ELF-1 (cell line): ENCODE results near the gene ARHGAP31.

Experiments used
- DNase-seq: peaks from one replicate; pipeline ENCODE4 v3.0.0-alpha.2; 2016; ENCODE audit warnings: low read depth, low spot score

Gene ARHGAP31

GRCh38 chr3:119437691-119438258, 143.6 kb downstream of the ARHGAP31 start:
- DNase-seq, result no peak

GRCh38 chr3:119443179-119443578, 149.0 kb downstream of the ARHGAP31 start:
- DNase-seq, result no peak

DNA sequence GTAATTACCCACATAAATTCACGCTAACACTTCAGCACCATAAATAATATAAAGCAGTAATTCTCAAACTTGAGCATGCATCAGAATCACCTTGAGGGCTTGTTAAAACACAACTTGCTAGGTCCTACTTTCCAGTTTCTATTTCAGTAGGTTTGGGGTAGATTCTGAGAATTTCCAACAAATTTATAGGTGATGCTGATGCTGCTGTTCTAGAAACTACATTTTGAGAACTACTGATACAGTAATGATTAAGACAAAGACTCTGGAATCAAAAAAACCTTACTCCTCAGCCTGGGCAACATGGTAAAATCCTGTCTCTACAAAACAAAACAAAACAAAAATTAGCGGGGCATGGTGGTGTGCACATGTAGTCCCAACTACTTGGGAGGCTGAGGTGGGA, 150.4 kb downstream of the ARHGAP31 start:
- no peak for DNase-seq

DNA sequence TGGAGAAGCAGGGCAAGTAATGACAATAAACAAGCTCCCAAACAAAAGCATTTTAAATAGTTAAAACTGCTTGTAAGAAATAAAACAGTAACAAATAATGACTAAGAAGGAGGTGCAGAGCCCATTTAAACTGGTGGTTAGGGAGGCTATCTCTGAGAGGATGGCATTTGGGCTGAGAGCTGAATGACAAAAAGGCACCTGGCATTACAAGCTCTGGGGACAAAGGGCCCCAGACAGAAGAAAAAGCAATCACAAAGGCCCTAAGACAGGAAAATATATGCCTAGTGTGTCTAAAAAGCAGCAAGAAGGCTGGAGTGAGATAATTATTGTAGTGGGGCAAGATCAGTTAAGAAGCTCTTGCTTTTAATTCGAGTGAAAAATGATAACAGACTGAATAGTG, 159.6 kb downstream of the ARHGAP31 start:
- DNase-seq, result no peak

DNA sequence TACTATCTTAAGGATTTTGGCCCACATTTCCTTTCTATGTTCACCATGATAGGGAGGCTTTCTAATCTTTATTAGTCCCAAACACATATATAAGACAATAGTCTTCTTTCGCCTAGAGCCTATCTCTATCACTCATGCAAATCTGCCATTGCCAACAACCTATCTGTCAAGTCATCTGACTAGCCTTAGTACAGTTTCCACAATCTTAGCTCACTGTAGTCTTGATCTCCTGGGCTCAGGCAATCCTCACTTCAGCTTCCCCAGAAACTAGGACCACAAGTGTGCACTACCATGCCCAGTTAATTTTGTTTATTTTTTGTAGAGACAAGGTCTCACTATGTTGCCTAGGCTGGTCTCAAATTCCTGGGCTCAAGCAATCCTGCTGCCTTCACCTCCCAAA, 162.3 kb downstream of the ARHGAP31 start:
- DNase-seq, result no peak

- no peak for DNase-seq
Measured at GRCh38 chr3:119457246-119457645, 163.1 kb downstream of the ARHGAP31 start.

GRCh38 chr3:119463171-119464169, 169.3 kb downstream of the ARHGAP31 start, which contains the start of gene TMEM39A:
TMEM39A (minus strand) TSS chr3:119463615; CDS start chr3:119462074, 1,541 bp downstream.
- DNase-seq, result peak; percentile 99

DNA sequence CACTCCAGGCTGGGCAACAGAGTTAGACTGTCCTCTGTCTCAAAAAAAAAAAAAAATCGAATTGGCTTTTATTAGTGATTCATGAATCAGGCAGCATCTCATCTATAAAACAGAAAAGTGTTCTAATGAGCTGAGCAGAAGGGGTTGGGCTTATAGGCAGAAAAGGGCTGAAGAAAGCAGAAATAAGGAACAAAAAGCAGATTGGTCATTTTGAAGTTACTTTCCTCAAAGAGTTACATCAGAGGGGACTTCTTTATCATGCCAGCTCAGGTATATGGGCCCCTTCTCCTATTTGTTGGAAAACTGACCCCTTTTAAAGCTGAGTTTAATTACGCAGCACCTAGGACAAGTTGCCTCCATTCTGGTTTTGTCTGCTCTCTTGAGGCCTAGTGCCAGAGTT, 173.9 kb downstream of the ARHGAP31 start:
- DNase-seq, result no peak

GRCh38 chr3:119469418-119470189, 175.4 kb downstream of the ARHGAP31 start:
- no peak for DNase-seq
